ENCODE results near the gene AIRE. TPM values are rescaled to one million over a fixed set of nuclear protein-coding genes. Genes with fewer than 3 reads are reported as not detected.
A peak's percentile ranks its signal among the peaks of the same experiment; 100 is the strongest.

AIRE gene
- total RNA-seq, 4 donors from 2014 or later = 0.30 TPM; not detected in 3

GRCh38 chr21:44297525-44298290, 12.0 kb downstream of the AIRE start:
- H3K27ac ChIP-seq = peak overlapping the region in 2 of 4 donors; percentile 40 to 65
- H3K4me3 ChIP-seq = no peak overlapping the region
- peaks cover 0 to 57% (median 39%) of the 10 kb centered on the region in 4 donors for H3K4me1 ChIP-seq
- no peaks in the 10 kb centered on the region for H3K9me3 ChIP-seq
- peak; percentile 75 to 91 for DNase-seq (ENCODE audit: low spot score in 2 of 2)
- no peaks in the 10 kb centered on the region for H3K27me3 ChIP-seq
- no peaks in the 10 kb centered on the region for H3K36me3 ChIP-seq
- TF ChIP-seq POLR2A (IDR thresholded peaks at IDR 0.05) (no peak), CTCF (IDR thresholded peaks at IDR 0.05) (peak; percentile 76 to 90 (median 84)), EP300 (IDR thresholded peaks at IDR 0.05) (peak; percentile 45)
- WGBS, 2 donors = 27 to 31% methylated on average over 20 to 22 of the region's 22 CpGs

- Histone ChIP-seq H3K27ac (peak overlapping the region in 2 of 4 donors; percentile 40 to 65), H3K4me1 (peaks cover 0 to 63% (median 45%) of the 10 kb centered on the region in 4 donors), H3K9me3 (no peaks in the 10 kb centered on the region), H3K36me3 (no peaks in the 10 kb centered on the region), H3K4me3 (no peak overlapping the region), H3K27me3 (no peaks in the 10 kb centered on the region)
- WGBS, 2 donors = 88 to 90% methylated on average over 2 of the region's 2 CpGs
- no peak for TF ChIP-seq EP300 (IDR thresholded peaks at IDR 0.05)
- no peak for TF ChIP-seq POLR2A (IDR thresholded peaks at IDR 0.05)
- no peak for TF ChIP-seq CTCF (IDR thresholded peaks at IDR 0.05)
- DNase-seq (ENCODE audit: low spot score in 2 of 2) = no peak
These were observed 12.6 kb downstream of the AIRE start for GRCh38 chr21:44298301-44298700.

- Histone ChIP-seq H3K4me1 (peaks cover 0 to 71% (median 52%) of the 10 kb centered on the region in 4 donors), H3K4me3 (peak overlapping the region; percentile 55 to 97 (median 72)), H3K9me3 (no peaks in the 10 kb centered on the region), H3K36me3 (no peaks in the 10 kb centered on the region), H3K27me3 (no peaks in the 10 kb centered on the region), H3K27ac (peak overlapping the region; percentile 70 to 98 (median 94))
- no peak for DNase-seq (ENCODE audit: low spot score in 2 of 2)
- TF ChIP-seq POLR2A (IDR thresholded peaks at IDR 0.05) (no peak), EP300 (IDR thresholded peaks at IDR 0.05) (no peak), CTCF (IDR thresholded peaks at IDR 0.05) (no peak)
- WGBS, 2 donors = 28 to 30% methylated on average over 10 of the region's 10 CpGs
These were observed 13.4 kb downstream of the AIRE start for GRCh38 chr21:44299085-44299457.

- Histone ChIP-seq H3K36me3 (no peaks in the 10 kb centered on the region), H3K27me3 (no peaks in the 10 kb centered on the region), H3K9me3 (no peaks in the 10 kb centered on the region), H3K4me3 (peak within 1 kb of the TSS; percentile 55 to 97 (median 72)), H3K27ac (peak within 1 kb of the TSS; percentile 70 to 98 (median 94)), H3K4me1 (peaks cover 0 to 72% (median 54%) of the 10 kb centered on the region in 4 donors)
- peak; percentile 45 to 49 for DNase-seq (ENCODE audit: low spot score in 2 of 2)
- 1% methylated on average over 31 to 44 of the region's 94 CpGs for WGBS, 2 donors
- TF ChIP-seq EP300 (IDR thresholded peaks at IDR 0.05) (peak in 1 of 2 donors; percentile 66), POLR2A (IDR thresholded peaks at IDR 0.05) (peak in 1 of 2 donors; percentile 57), CTCF (IDR thresholded peaks at IDR 0.05) (peak in 2 of 5 experiments; percentile 18 to 36)
These were observed 14.0 kb downstream of the AIRE start, which contains the start of gene PFKL for GRCh38 chr21:44299458-44300261. Gene PFKL, plus strand, starts transcription at chr21:44300053. Its CDS starts 53 bp downstream, at chr21:44300106.

Data from tibial nerve (tissue), 4 donors.